Astrocyte of the hippocampus (primary cell): ENCODE data around the gene FBXO24.
"Not testable (repeated sequence)": the region's sequence is repeated elsewhere in the genome, so short reads cannot be mapped to it uniquely, and the experiment has no call there.

Experiments used
- DNase-seq: peaks from one replicate; pipeline ENCODE4 v3.0.0; 2011; ENCODE audit warnings: low read depth, low spot score

Gene FBXO24

DNA sequence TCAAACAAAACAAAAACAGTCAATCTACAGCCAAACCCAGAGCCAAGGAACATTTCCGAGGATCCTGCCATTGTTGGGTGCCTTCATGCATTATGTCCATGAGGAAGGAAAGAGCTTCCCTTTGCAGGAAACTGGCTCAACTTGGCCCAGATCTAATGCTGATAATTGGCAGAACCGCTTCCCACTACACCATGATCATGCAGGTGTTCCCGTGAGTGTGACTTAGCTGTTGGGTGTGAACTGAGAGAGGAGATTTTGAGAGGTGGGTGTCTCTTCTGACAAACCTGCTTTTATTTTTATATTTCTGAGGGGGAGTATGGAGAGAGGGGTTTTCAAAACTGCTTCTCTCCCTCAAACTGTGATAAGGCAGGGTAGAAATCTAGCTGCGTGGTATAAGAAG is 27.0 kb upstream of the FBXO24 start:
- no peak for DNase-seq

DNA sequence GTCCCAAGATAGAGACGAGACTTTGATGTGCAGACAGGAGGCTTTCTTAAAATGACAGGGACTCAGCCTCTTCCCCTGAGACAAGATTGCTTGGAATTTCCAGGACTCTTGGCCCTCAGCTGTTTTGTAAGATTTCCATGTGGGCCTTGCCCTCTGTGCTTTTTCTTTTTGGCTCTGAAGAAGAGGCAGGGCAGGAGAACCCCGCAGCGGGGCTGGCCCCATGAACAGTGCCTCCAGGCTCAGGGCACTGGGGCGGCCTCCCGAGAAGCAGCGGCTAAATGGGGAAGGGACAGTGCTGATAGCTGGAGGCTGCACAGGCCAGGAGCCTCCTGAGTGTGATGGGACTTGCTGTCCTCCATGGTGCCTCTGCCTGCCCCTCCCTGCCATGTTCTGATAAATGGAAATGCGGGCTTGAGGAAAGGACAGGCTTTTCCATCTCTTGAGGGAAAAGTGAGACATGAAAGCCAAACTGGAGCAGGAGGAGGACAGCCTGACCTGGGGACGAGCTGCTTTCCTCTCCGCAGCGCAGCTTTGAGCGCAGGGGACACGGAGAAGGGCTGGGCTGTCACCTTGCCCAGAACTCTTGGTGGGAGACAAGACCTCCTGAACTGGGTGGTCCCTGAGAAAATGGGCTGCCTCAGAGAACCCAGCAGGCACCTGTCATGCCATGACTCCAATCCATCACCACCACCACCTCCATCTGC is 24.5 kb upstream of the FBXO24 start:
- no peak for DNase-seq

DNA sequence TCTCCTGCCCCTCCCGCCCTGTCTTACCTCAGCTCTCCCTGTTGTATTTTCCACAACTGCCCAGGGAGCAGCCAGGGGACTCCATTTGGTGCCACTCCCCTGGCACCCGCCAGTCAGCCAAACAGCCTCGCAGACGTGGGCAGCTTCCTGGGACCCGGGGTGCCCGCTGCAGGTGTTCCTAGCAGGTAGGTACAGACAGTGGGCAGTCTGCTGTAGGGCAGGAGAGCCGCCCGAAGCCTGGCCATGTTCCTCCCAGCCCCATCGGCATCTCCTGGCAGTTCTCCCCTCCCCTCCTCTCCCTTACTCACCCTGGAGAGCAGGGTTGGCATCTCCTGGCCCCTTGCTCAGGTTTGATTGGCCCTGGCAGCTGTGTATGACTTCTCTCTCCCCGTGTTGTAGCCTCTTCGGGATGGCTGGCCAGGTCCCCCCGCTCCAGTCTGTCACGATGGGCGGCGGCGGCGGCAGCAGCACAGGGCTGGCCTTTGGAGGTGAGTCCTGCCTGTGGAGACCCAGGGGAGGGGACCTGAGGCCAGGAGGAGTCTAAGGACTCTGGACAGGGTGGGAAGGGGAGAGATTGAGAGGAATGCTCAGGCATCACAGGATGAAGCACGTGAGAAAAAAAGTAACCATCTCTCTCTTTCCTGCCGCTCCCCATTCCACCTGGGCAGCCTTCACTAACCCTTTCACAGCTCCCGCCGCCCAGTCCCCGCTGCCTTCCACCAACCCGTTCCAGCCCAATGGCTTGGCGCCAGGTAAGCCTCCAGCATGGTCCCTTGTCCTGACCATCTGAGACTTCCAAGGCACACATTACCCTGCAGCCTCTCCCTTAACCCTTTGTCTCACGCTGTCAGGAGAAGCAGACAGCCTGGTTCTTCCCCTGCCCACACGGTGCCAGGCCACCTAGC is 23.7 kb upstream of the FBXO24 start:
- no peak for DNase-seq

GRCh38 chr7:100563100-100563564 is 23.0 kb upstream of the FBXO24 start:
- no peak for DNase-seq

DNA sequence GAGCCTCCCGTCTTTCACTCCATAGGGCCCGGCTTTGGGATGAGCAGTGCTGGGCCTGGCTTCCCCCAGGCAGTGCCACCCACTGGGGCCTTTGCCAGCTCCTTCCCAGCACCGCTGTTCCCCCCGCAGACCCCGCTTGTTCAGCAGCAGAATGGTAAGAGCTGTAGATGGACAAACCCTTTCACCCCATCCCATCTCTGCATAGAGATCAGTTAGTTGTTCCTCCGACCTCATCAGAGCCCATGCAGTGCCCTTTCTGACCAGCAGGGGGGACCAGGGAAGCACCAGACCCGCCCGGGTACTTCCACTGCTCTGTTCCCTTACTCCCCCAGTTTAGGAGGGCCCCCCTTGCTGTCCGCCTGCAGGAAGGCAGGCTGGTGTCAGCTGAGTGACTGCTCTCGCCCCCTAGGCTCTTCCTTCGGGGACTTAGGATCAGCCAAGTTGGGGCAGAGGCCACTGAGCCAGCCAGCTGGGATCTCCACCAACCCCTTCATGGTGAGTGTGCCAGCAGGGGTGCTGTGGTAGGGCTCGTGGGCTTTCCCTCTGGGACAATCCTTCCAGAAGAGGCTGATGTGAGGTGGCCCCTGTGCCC is 22.2 kb upstream of the FBXO24 start:
- DNase-seq = peak; percentile 78

DNA sequence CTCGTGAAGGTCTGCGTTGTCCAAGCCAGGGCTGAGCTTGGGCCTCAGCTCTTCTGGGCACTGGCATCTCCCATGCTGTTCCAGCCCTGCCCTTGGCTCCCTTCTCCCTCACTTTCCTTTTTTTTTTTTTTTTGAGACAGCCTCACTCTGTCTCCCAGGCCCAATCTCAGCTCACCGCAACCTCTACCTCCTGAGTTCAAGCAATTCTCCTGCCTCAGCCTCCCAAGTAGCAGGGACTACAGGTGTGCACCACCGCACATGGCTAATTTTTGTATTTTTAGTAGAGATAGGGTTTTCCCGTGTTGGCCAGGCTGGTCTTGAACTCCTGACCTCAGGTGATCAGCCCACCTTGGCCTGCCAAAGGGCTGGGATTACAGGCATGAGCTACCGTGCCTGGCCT is 21.7 kb upstream of the FBXO24 start:
- DNase-seq = not testable (repeated sequence)

DNA sequence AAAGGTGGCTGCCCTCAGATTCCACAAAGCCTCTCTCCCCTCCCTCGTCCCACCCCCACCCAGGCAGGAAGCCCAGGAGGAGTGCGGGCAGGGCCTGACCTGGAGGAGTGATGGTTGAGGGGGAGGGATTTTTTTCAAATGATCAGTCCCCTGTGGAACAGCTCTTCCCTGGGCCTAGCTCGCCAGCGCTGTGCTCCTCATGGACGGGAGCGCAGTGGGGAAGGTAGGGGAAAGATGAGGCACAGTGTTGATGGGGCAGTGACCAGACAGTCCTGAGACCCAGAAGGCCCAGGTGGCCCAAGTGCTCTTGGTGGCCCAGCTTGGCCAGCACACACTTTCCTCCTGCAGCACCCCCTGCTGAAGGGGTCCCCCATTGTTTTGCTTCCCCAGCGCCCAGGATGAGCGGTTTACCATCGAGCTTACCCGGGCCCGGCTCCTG is 21.0 kb upstream of the FBXO24 start:
- DNase-seq = no peak

- no peak for DNase-seq
Observed at GRCh38 chr7:100566018-100566531, 20.1 kb upstream of the FBXO24 start.

DNA sequence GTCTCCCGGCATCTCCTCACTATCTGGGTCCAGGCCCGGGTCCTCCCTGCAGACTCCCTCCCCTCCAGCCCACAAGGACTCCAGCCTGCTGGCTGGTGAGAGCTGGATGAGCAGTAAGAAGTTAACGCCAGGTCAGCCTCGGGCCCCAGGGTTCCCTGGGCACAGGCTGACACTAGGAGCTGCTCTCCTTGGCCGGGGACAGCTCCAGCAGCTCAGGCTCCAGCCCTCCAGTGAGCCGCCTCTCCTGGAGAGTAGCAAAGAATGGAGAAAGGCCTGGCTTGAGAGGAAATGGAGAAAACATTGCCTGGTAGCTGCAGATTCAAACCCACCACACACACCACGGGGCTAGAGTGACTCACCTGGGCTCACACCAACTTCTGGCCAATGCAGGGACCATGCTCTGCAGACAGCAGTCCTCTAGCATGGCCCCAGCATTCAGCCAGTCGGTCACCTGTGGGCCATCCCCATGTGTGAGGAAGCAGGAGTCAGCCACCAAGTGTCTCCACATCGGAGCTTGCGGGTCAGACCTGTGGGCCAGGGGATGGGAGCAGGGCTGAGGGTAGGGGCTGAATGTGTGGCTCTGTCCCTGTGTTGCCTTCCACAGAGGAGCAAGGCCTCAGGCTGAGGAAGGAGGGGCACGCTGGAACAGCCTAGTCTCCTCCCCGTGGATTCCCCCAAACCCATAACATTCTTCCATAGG is 18.9 kb upstream of the FBXO24 start:
- DNase-seq = peak; percentile 40

DNA sequence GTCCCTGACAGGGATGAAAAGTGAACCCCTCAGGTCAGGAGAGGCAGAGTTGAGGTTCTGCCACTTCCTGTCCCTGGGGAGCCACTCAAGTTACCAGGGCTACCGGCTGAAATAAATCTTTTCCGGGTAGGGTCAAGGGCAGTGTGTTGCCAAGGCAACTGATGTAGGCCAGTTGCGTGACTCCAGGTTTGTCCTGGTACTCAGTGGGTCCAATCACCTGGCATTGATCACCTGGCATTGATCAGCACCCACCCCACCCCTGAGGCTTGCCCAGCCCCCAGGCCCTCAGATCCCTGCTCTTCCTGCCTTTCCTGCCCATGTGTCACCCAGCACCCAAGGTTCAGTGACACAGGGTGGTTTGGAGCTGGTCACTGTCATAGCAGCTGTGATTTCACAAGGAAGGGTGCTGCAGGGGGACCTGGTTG is 18.4 kb upstream of the FBXO24 start:
- DNase-seq = no peak

DNA sequence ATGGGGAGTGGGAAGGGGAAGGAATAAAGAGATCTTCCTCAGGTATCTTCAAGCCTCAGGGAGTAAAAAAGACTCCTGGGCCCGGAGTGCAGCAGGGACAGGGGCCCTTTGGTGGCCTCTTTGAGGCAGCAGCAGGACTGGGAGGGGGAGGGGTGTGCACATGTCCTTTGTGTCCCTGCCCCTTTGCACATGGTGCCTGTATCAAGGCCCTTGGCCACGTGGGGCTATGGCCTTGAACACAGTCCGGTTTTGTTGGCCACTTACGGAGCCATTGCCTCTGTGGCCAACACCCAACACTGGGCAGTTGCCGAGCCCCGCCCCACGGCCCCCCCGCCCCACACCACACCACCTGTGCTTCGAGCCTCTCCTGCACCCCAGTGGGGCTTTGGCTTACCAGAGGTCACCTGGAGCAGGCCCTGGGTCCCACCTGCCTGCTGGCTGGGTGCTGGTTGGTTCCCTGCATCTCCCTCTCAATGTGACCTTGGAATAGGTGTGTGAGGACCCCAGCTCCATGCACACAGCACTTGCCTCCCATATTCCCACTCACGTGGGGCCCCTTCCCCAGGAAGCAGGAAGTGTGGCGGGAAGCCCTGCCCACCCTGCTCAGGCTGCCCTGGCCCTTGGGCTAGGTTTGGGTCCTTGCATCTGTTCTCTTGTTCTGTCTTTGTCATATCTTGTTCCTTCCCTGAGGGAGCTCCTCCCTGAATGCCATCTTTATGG is 17.8 kb upstream of the FBXO24 start:
- DNase-seq = no peak

DNA sequence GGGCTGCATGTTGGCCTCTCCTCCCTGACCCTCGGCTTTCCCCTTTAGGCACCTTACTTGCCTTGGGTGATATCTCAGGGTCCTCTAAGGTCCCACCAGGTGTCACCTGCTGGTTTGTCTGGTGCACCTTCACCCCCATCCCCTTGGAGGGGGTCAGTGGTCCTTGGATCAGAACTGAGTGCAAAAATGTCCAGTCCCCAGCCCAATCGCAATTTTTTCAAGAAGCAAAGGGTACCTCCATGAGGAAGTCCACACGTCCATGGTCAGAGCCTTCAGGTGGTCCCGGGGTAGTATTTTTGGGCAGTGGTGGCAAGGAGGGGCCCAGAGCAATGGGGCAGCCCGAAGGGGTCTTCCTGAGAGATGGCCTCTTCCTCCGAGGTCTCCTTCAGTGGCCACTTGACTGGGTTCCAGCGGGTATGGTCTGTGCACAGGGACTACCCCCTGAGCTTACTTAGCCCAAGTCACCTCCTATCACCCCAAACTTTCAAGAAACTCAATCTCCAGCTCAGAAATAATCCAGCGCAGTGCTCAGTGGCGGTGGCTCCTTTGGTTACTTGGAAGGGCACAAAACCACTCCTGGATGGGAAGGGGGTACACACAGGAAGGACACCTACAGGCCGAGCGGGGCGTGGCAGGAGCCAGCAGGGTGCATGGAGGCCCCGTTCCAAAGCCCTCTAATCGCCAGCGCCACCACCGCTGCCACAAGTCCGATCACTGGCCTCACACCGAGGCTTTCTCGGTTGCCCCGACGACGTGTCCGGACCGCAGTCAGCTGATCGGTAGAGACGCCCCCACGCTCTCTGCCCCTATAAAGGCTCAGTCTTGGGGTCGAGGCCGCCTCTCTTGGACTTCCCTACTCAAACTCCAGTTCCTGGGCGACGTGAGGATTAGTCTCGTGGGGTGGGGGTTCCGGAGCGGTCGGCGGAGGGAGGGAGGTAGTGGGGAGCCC is 17.0 kb upstream of the FBXO24 start:
- DNase-seq = peak; percentile 68

GRCh38 chr7:100570954-100571828 is 14.9 kb upstream of the FBXO24 start:
- peak; percentile 57 for DNase-seq

DNA sequence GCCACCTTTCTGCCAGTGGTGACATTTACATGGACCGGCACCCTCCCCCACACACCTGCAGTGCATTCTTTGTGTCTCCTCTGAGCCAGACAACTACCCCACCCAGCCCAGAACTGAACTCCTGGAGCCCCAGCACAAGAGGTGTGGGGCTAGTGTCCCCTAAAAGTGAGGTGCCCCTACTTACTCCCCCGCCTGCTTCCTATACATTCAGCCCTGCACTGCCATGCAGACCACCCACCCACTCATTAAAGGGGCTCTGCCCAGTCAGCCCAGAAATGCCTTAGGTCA is 14.4 kb upstream of the FBXO24 start:
- no peak for DNase-seq

GRCh38 chr7:100572281-100572948 is 13.7 kb upstream of the FBXO24 start:
- no peak for DNase-seq

DNA sequence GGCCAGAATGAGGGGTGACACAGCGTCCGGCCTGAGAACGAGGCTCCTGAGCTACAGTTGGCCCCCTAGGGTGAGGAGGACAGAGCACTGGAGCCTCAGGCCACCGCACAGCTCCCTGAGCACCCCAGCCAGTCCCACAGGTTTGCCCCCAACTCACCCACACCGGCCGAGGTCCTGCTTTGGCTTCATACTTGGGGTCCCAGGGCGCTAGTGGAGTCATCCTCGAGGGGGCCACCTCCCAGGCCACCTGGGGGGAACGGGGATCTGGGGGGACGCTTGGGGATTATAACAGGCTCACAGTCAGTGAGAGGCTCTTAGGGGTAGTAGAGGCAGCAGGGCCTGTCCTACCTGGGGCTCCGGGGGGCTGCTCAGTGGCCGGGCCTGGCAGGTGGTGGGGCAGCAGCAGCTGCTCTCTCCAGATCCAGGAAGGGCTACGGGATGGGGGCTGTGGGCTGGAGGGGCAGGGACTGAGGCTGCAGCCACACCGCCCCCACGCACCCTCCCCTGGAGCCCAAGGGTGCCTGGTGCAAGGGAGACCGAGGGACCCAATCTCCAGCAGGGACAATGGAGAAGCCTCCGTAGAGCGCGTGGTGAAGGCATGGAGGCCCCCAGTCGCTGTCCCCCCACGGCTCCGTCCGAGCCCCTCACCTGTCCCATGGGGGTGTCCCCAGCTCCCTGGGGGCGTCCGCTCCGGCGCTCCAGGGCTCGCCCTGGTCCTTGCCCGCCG is 13.0 kb upstream of the FBXO24 start:
- no peak for DNase-seq

DNA sequence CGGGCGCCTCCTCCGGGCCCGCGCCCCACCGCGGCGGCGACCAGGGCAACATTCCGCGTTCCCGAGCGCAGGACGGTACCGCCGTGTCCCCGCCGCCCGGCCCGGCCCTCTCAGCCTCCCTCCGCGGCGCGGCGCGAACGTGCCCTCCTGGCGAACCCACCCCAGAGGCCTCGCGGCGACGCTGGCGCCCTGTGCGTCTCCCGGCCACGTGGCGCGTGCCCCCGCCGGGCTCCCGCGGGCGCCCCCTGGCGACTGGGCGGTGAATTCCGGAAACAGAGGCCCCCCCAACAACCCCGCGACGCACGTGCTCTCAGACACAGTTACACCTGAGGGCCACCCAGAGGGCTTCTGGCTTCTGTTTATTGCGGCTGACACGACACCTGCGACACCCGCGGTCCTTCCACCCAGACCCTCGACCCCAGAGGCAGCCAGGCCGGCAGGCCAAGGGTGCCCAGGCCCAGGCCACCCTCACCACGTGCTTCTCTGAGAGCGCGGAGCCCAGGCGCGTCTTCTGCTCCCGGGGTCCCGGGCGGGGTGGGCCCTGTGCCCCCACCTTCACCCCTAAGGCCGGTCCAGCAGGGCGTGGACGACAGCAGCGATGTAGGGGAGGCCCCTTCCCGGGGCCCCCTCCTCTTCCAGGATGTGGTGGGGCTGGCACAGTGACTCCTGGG is 12.3 kb upstream of the FBXO24 start, which contains the start of gene SAP25:
Gene SAP25, minus strand, starts transcription at position 210 of the 671 bp plus-strand sequence. Its CDS starts 158 bp downstream, at position 52.
- no peak for DNase-seq
